K562 (cell line): ENCODE data around the gene SCRN3. TPM values are rescaled to one million over a fixed set of nuclear protein-coding genes. Genes with fewer than 3 reads are reported as not detected.

ENCODE experiments used
- CBFA2T2 ChIP-seq: fragments of 450-650 bp; conservative IDR thresholded peaks from 2 replicates; pipeline ENCODE4 v1.6.1; 2017; ENCODE audit warnings: mild to moderate bottlenecking
- CHD2 ChIP-seq: IDR thresholded peaks from 2 replicates; pipeline ENCODE4 v1.6.1; 2011; ENCODE audit warnings: low read depth, low read length
- CXXC5 ChIP-seq: fragments of 250-450 bp; sonication (Bioruptor Pico); IDR thresholded peaks from 2 replicates; pipeline ENCODE4 v1.8.0; 2022; ENCODE audit warnings: inconsistent platforms, mild to moderate bottlenecking, moderate library complexity
- E2F8 ChIP-seq: fragments of 450-650 bp; IDR thresholded peaks from 2 replicates; pipeline ENCODE4 v1.7.1; 2018; ENCODE audit warnings: mild to moderate bottlenecking, low read depth; ENCODE audit not compliant: partially characterized antibody
- KDM4B ChIP-seq, 2 experiments: fragments of 450-650 bp in 1 of 2; sonication (generic) in 1 of 2; IDR thresholded peaks; 2 replicates each; pipeline ENCODE4 v1.6.1; 2016 to 2017; ENCODE audit warnings: borderline replicate concordance in 2 of 2, antibody characterized with exemption in 1 of 2, low read depth in 1 of 2, mild to moderate bottlenecking in 1 of 2
- SIN3B ChIP-seq: fragments of 450-650 bp; IDR thresholded peaks from 2 replicates; pipeline ENCODE4 v1.6.1; 2017; ENCODE audit warnings: low read depth, mild to moderate bottlenecking, moderate library complexity
- SMAD1 ChIP-seq: fragments of 150-350 bp; IDR thresholded peaks from 2 replicates; pipeline ENCODE4 v1.6.1; 2014; ENCODE audit warnings: low read length, low read depth; ENCODE audit not compliant: partially characterized antibody
- SRF ChIP-seq, 2 experiments: fragments of 250-450, 450-650 bp in 1 of 2; sonication (Bioruptor Pico) in 1 of 2; sonication (generic) in 1 of 2; formaldehyde crosslinking; IDR thresholded peaks; 2 replicates each; pipeline versions ENCODE4 v1.5.0 to v1.5.1; 2020 to 2022; ENCODE audit warnings: mild to moderate bottlenecking in 1 of 2, missing genetic modification reagents in 1 of 2
- ZNF224 ChIP-seq: sonication (generic); formaldehyde crosslinking; IDR thresholded peaks from 2 replicates; pipeline ENCODE4 v1.8.0; 2022; ENCODE audit warnings: mild to moderate bottlenecking, missing genetic modification reagents
- ZNF253 ChIP-seq: fragments of 250-450 bp; sonication (Bioruptor Pico); conservative IDR thresholded peaks from 2 replicates; pipeline ENCODE4 v1.6.1; 2021; ENCODE audit warnings: mild to moderate bottlenecking
- polyA plus RNA-seq, 8 experiments: library from polyadenylated mRNA; depleted of rRNA in 4 of 8; stranded (reverse) in 5 of 8; unstranded in 3 of 8; fragments of >200 nt; fragmentation: Nextera tagmentation in 2 of 8; fragmentation: Illumina TruSeq in 1 of 8; extraction: Ambion mirVana in 2 of 8; extraction: Trizol in 1 of 8; gene quantifications; 2 replicates each; pipeline versions ENCODE4 v1.2.1 to v1.2.3, GENCODE V29; 2011 to 2014; ENCODE audit warnings: inconsistent platforms in 1 of 8, missing spikeins in 1 of 8
- total RNA-seq, 7 experiments: library from RNA; depleted of rRNA in 6 of 7; stranded (reverse); fragments of >200 nt in 6 of 7; fragmentation: Illumina TruSeq in 2 of 7; extraction: Trizol in 2 of 7; gene quantifications; 2 replicates each; pipeline versions ENCODE4 v1.2.1 to v1.2.3, GENCODE V29; 2011 to 2021; ENCODE audit warnings: low replicate concordance in 1 of 7
- TF ChIP-seq, protein P1 (sequence below), 2 experiments: fragments of 450-650 bp; IDR thresholded peaks; 2 replicates each; pipeline ENCODE4 v1.6.1; 2016; ENCODE audit warnings: mild to moderate bottlenecking in 2 of 2, borderline replicate concordance in 1 of 2, low read depth in 1 of 2, moderate library complexity in 1 of 2
- TF ChIP-seq, protein P2 (sequence below), 2 experiments: fragments of 450-650 bp in 1 of 2; sonication (generic) in 1 of 2; formaldehyde crosslinking; conservative IDR thresholded peaks; 2 replicates each; pipeline versions ENCODE4 v1.4.0 to v1.8.1; 2020 to 2022; ENCODE audit warnings: mild to moderate bottlenecking in 1 of 2, missing genetic modification reagents in 1 of 2

SCRN3 gene
- total and polyA plus RNA-seq, 9 of the 15 experiments (the other 6 are each of a cell fraction or from before 2014, with no cell fraction given): 7.7 to 21.8 (median 20.0) TPM

DNA sequence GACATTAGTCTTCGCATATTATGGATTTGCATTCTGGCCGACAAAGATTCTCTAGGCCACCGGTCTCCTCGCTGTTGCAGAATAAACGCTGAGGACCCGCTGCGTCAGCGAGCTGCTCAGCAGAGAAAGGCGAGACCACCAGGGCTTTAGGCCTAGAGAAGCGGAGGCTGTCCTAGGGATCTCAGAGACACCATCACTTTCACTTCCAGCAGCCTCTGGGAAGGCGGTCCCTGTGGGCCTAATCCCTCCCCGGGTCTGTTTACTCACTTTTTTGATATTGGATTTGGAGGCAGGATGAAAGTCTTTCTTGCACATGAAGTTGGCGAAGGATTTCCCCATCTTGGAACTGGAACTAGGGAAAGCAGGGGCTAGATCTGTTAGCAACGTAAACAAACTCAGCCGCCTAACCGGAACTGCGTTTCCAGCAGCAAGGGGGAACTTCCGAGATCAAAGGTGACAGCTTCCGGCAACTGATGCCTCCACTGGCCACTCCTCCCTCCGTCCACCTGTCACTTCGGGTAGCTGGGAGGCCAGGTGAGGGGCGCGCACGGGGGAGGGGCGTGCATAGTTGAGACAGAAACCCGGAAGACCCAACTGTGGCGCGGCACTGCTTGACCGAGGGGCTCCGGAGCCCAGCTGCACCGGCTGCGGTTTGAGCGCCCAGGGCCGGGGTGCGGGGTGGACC, at the start of gene SCRN3 (continued):
- TF ChIP-seq CBFA2T2 (0 out of 2 replicates have a peak, but pooled peaks have one; percentile 13), SRF (CRISPR knock-in tag; IDR thresholded peaks at IDR 0.05) (0 out of 4 replicates have a peak, but pooled peaks of 1 of the 2 experiments have one; percentile 32), SMAD1 (peak; percentile 3), CHD2 (no peak), CXXC5 (CRISPR knock-in tag) (peak; percentile 61), E2F8 (peak; percentile 94), ZNF253 (CRISPR knock-in tag) (no peak), ZNF224 (CRISPR knock-in tag) (no peak), SIN3B (peak; percentile 77), KDM4B (IDR thresholded peaks at IDR 0.05; ENCODE audit: borderline replicate concordance in 2 of 2, low read depth in 1 of 2) (peak in 1 of 2 experiments; percentile 92; a peak in 1 of 4 replicates)
- TF ChIP-seq, protein P1, sequence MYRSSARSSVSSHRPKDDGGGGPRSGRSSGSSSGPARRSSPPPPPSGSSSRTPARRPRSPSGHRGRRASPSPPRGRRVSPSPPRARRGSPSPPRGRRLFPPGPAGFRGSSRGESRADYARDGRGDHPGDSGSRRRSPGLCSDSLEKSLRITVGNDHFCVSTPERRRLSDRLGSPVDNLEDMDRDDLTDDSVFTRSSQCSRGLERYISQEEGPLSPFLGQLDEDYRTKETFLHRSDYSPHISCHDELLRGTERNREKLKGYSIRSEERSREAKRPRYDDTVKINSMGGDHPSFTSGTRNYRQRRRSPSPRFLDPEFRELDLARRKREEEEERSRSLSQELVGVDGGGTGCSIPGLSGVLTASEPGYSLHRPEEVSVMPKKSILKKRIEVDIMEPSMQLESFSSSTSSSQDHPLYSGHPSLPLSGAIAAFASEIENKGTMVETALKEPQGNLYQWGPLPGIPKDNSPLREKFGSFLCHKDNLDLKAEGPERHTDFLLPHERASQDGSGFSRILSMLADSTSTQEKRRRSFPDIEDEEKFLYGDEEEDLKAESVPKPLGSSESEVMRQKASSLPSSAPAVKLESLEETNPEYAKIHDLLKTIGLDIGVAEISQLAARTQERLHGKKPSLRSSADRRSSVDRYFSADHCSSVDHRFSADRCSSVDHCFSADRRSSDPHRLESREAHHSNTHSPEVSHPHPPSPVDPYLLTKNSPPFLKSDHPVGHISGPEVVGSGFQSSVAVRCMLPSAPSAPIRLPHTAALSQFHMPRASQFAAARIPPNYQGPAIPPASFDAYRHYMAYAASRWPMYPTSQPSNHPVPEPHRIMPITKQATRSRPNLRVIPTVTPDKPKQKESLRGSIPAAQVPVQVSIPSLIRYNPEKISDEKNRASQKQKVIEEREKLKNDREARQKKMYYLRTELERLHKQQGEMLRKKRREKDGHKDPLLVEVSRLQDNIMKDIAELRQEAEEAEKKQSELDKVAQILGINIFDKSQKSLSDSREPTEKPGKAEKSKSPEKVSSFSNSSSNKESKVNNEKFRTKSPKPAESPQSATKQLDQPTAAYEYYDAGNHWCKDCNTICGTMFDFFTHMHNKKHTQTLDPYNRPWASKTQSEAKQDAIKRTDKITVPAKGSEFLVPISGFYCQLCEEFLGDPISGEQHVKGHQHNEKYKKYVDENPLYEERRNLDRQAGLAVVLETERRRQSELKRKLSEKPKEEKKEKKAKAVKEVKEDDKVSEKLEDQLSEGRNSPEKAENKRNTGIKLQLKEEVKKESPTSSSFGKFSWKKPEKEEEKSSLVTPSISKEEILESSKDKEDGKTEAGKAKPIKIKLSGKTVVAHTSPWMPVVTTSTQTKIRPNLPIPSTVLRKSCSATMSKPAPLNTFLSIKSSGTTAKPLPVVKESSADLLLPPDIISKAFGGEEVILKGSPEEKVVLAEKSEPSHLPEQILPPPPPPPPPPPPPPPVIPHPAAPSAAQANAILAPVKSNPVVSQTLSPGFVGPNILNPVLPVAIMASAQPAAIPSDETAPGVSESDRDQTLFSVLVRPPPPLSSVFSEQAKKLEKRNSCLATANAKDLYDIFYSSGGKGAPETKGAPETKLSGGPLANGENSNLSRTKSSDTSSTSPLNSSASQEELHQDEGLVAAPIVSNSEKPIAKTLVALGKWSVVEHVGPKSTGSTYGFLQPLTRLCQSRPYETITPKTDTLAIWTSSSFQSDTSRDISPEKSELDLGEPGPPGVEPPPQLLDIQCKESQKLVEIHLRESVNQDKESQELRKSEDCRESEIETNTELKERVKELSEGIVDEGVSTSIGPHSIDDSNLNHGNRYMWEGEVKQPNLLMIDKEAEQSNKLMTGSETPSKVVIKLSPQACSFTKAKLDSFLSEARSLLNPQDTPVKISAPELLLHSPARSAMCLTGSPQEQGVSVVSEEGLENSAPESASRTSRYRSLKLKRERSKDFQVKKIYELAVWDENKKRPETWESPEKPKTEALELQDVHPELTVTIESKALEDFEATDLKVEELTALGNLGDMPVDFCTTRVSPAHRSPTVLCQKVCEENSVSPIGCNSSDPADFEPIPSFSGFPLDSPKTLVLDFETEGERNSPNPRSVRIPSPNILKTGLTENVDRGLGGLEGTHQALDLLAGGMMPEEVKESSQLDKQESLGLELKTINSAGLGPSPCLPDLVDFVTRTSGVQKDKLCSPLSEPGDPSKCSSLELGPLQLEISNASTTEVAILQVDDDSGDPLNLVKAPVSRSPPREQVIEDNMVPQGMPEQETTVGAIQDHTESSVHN (IDR thresholded peaks at IDR 0.05; ENCODE audit: borderline replicate concordance in 1 of 2, low read depth in 1 of 2): peak in 1 of 2 experiments; percentile 50; a peak in 1 of 4 replicates
- TF ChIP-seq, protein P2, sequence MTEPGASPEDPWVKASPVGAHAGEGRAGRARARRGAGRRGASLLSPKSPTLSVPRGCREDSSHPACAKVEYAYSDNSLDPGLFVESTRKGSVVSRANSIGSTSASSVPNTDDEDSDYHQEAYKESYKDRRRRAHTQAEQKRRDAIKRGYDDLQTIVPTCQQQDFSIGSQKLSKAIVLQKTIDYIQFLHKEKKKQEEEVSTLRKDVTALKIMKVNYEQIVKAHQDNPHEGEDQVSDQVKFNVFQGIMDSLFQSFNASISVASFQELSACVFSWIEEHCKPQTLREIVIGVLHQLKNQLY (CRISPR knock-in tag; conservative IDR thresholded peaks at IDR 0.05): no peak
